Left kidney (tissue), 2 donors: ENCODE measurements around the gene BSPH1. TPM values are rescaled to one million over a fixed set of nuclear protein-coding genes. Genes with fewer than 3 reads are reported as not detected.
"Not testable (repeated sequence)": the region's sequence is repeated elsewhere in the genome, so short reads cannot be mapped to it uniquely, and the experiment has no call there.

Source experiments
- DNase-seq: peaks from one replicate; pipeline ENCODE4 v3.0.0-alpha.2; 2013
- polyA plus RNA-seq: library from polyadenylated mRNA; unstranded; fragments of 120-200 nt; gene quantifications from one replicate; pipeline ENCODE4 v1.2.1, GENCODE V29; 2013; ENCODE audit not compliant: insufficient read length

Gene BSPH1
- polyA plus RNA-seq, 1 donor: not detected

- not testable (repeated sequence) for DNase-seq
These were observed 71.9 kb downstream of the BSPH1 start for GRCh38 chr19:47920107-47920506.

Other genes with a start within 250 kb of the BSPH1 start
- 316 TPM for gene NOP53, start 246.6 kb downstream of the BSPH1 start, polyA plus RNA-seq
- 110 TPM for gene SELENOW, start 213.5 kb downstream of the BSPH1 start, polyA plus RNA-seq
- not detected for gene TPRX1, start 187.6 kb downstream of the BSPH1 start, polyA plus RNA-seq
- 0.15 TPM for gene CRX, start 170.2 kb downstream of the BSPH1 start, polyA plus RNA-seq
- gene TPRX2, start 132.9 kb downstream of the BSPH1 start, polyA plus RNA-seq: not detected
- gene SULT2A1, start 105.9 kb downstream of the BSPH1 start, polyA plus RNA-seq: 0.18 TPM
- gene ELSPBP1, start 2.5 kb upstream of the BSPH1 start, polyA plus RNA-seq: 0.25 TPM
- not detected for gene CABP5, start 51.9 kb upstream of the BSPH1 start, polyA plus RNA-seq
- 6.8 TPM for gene PLA2G4C, start 118.6 kb upstream of the BSPH1 start, polyA plus RNA-seq
- gene LIG1, start 178.2 kb upstream of the BSPH1 start, polyA plus RNA-seq: 81.3 TPM
- 9.0 TPM for gene ZSWIM9, start 178.5 kb upstream of the BSPH1 start, polyA plus RNA-seq